K562 (cell line): Measurements from ENCODE around the gene TMEM11. TPM values are rescaled to one million over a fixed set of nuclear protein-coding genes. Genes with fewer than 3 reads are reported as not detected.

Source experiments
- ATAC-seq: fragments of 200-7000 bp; cut with Tn5 transposase; 3 replicates; pipeline ENCODE4 v1.9.1; 2020; ENCODE audit warnings: moderate library complexity
- BruUV-seq: library from RNA; stranded (reverse); fragments of 400-500 nt; replicated peaks from 2 replicates; lab custom pipeline; 2021; lab: Mats Ljungman, UMichigan
- CTCF ChIA-PET: fragments of 300-600 bp; formaldehyde crosslinking; extraction: SDS; loops from one replicate; lab custom pipeline; 2021; ENCODE audit warnings: low intra/inter-chr PET ratio; lab: Yijun Ruan, JAX
- POLR2A ChIA-PET: fragments of 300-600, 350-650 bp; sonication (Branson Sonifier 250); formaldehyde crosslinking; extraction: SDS; loops from one replicate; lab custom pipeline; 2021; ENCODE audit warnings: antibody characterized with exemption, inconsistent platforms; lab: Yijun Ruan, JAX
- DNase-seq, 4 experiments: peaks; one replicate each; pipeline versions ENCODE4 v3.0.0 to v3.0.0-alpha.2; 2011 to 2018; ENCODE audit warnings: low spot score in 3 of 4, mixed read lengths in 3 of 4; ENCODE audit errors: extremely low read depth in 1 of 4
- FAIRE-seq: peaks from 2 replicates; lab custom pipeline; 2011; peaks lifted over from hg19 to GRCh38; lab: Jason Lieb, UNC
- H2AFZ ChIP-seq: 2 replicates; pipeline ENCODE4 v1.6.0; 2011; ENCODE audit warnings: low read depth, low read length, control low read depth, inconsistent platforms
- H3K27ac ChIP-seq: fragments of 200-600 bp; 3 replicates; pipeline ENCODE4 v1.8.0; 2011; ENCODE audit warnings: low read depth, mild to moderate bottlenecking, control low read depth, inconsistent platforms, low read length, moderate library complexity, mixed read lengths; ENCODE audit errors: extremely low read depth
- H3K27me3 ChIP-seq, 2 experiments: fragments of 300-600 bp in 1 of 2; 2 replicates in 1 of 2; 3 replicates in 1 of 2; pipeline versions ENCODE4 v1.6.0 to v1.8.0; 2011; ENCODE audit warnings: inconsistent platforms in 2 of 2, low read length in 2 of 2, mild to moderate bottlenecking in 1 of 2, mixed read lengths in 1 of 2, moderate library complexity in 1 of 2; ENCODE audit not compliant: control insufficient read depth in 2 of 2, insufficient read depth in 2 of 2
- H3K36me3 ChIP-seq: fragments of 300-600 bp; 3 replicates; pipeline ENCODE4 v1.8.0; 2011; ENCODE audit warnings: mild to moderate bottlenecking, low read length, inconsistent platforms; ENCODE audit not compliant: control insufficient read depth, insufficient read depth
- H3K4me1 ChIP-seq, 2 experiments: fragments of 200-600 bp in 1 of 2; replicated peaks in 1 of 2; 2 replicates in 1 of 2; 3 replicates in 1 of 2; pipeline versions ENCODE4 v1.5.1 to v1.8.0; 2011; ENCODE audit warnings: inconsistent platforms in 2 of 2, low read length in 2 of 2, mild to moderate bottlenecking in 1 of 2, mixed read lengths in 1 of 2, moderate library complexity in 1 of 2; ENCODE audit not compliant: control insufficient read depth in 2 of 2, insufficient read depth in 2 of 2
- H3K4me2 ChIP-seq: 2 replicates; pipeline ENCODE4 v1.6.1; 2011; ENCODE audit warnings: low read length, control low read depth, inconsistent platforms, mixed read lengths; ENCODE audit not compliant: insufficient read depth
- H3K4me3 ChIP-seq: fragments of 200-600 bp; sonication (generic), shearing (Covaris generic); 2 replicates; pipeline ENCODE4 v1.5.1; 2016; ENCODE audit warnings: control low read depth, inconsistent platforms
- H3K79me2 ChIP-seq: fragments of 200-600 bp; 3 replicates; pipeline ENCODE4 v1.8.0; 2011; ENCODE audit warnings: low read length, inconsistent platforms; ENCODE audit not compliant: control insufficient read depth, insufficient read depth
- H3K9ac ChIP-seq, 2 experiments: 2 replicates each; pipeline versions ENCODE4 v1.6.0 to v1.6.1; 2011; ENCODE audit warnings: low read depth in 2 of 2, low read length in 2 of 2, control low read depth in 1 of 2, inconsistent platforms in 1 of 2, mild to moderate bottlenecking in 1 of 2, mixed read lengths in 1 of 2; ENCODE audit not compliant: insufficient read depth in 1 of 2
- H3K9me1 ChIP-seq: one replicate; pipeline ENCODE4 v1.6.0; 2011; ENCODE audit warnings: inconsistent platforms, mild to moderate bottlenecking, low read length, moderate library complexity; ENCODE audit not compliant: control insufficient read depth, insufficient read depth
- H3K9me3 ChIP-seq: replicated peaks from 2 replicates; pipeline ENCODE4 v1.5.1; 2011; ENCODE audit warnings: low read depth, low read length, inconsistent platforms; ENCODE audit not compliant: control insufficient read depth, insufficient read depth
- H4K20me1 ChIP-seq: replicated peaks from 2 replicates; pipeline ENCODE4 v1.6.1; 2011; ENCODE audit warnings: low read length, inconsistent platforms, mixed read lengths; ENCODE audit not compliant: control insufficient read depth, insufficient read depth
- CREB1 ChIP-seq, 2 experiments: sonication (generic) in 1 of 2; formaldehyde crosslinking in 1 of 2; IDR thresholded peaks; 2 replicates each; pipeline versions ENCODE4 v1.6.1 to v1.8.0; 2012 to 2022; ENCODE audit warnings: inconsistent platforms in 1 of 2, mild to moderate bottlenecking in 1 of 2, missing genetic modification reagents in 1 of 2, moderate library complexity in 1 of 2
- FOXP1 ChIP-seq: sonication (generic); formaldehyde crosslinking; IDR thresholded peaks from 2 replicates; pipeline ENCODE4 v1.8.0; 2022; ENCODE audit warnings: mild to moderate bottlenecking, missing genetic modification reagents
- GTF2A2 ChIP-seq: IDR thresholded peaks from 2 replicates; pipeline ENCODE4 v1.6.1; 2016; ENCODE audit warnings: mild to moderate bottlenecking, missing genetic modification characterization, missing compliant biosample characterization
- HMBOX1 ChIP-seq: sonication (generic); IDR thresholded peaks from 2 replicates; pipeline ENCODE4 v1.6.1; 2016
- KLF1 ChIP-seq: fragments of 450-650 bp; IDR thresholded peaks from 2 replicates; pipeline ENCODE4 v1.6.1; 2016; ENCODE audit warnings: missing genetic modification characterization, missing compliant biosample characterization
- RBM34 ChIP-seq: fragments of 200-400 bp; formaldehyde crosslinking; IDR thresholded peaks from 2 replicates; pipeline ENCODE4 v1.6.1; 2018; ENCODE audit warnings: low read length, borderline replicate concordance; ENCODE audit not compliant: insufficient read depth
- TAF9B ChIP-seq: fragments of 450-650 bp; IDR thresholded peaks from 2 replicates; pipeline ENCODE4 v1.6.1; 2018; ENCODE audit warnings: mild to moderate bottlenecking; ENCODE audit not compliant: partially characterized antibody
- TCF3 ChIP-seq: sonication (generic); formaldehyde crosslinking; IDR thresholded peaks from 2 replicates; pipeline ENCODE4 v1.4.0; 2020; ENCODE audit warnings: mild to moderate bottlenecking, missing genetic modification reagents
- TRIM28 ChIP-seq: fragments of 450-650 bp; IDR thresholded peaks from 2 replicates; pipeline ENCODE4 v1.6.1; 2017
- ZBTB1 ChIP-seq: sonication (generic); formaldehyde crosslinking; IDR thresholded peaks from 2 replicates; pipeline ENCODE4 v1.8.1; 2023; ENCODE audit warnings: missing genetic modification reagents, low read depth, mild to moderate bottlenecking, borderline replicate concordance
- ZBTB7A ChIP-seq: IDR thresholded peaks from 2 replicates; pipeline ENCODE4 v1.6.1; 2011; ENCODE audit warnings: low read depth, mild to moderate bottlenecking, low read length, moderate library complexity, borderline replicate concordance; ENCODE audit not compliant: control insufficient read depth
- ZBTB8A ChIP-seq: fragments of 450-650 bp; IDR thresholded peaks from 2 replicates; pipeline ENCODE4 v1.6.1; 2018; ENCODE audit warnings: mild to moderate bottlenecking, moderate library complexity; ENCODE audit not compliant: partially characterized antibody
- ZNF12 ChIP-seq: sonication (generic); formaldehyde crosslinking; IDR thresholded peaks from 2 replicates; pipeline ENCODE4 v1.4.0; 2020; ENCODE audit warnings: mild to moderate bottlenecking, missing genetic modification reagents
- ZNF830 ChIP-seq: fragments of 250-450 bp; sonication (Bioruptor Pico); IDR thresholded peaks from 2 replicates; pipeline ENCODE4 v1.5.0; 2021; ENCODE audit warnings: mild to moderate bottlenecking
- WGBS: fragments of 100-300 bp; shearing (Covaris generic); methylation state at CpG from one replicate; pipeline ENCODE4 v1.1.6; 2016; ENCODE audit warnings: low coverage, mixed read lengths; ENCODE audit not compliant: insufficient coverage; ENCODE audit errors: missing lambda C conversion rate; 5-methylcytosine and 5-hydroxymethylcytosine counted together
- in situ Hi-C: fragments of 300-500 bp; cut with MboI; formaldehyde crosslinking; loops from 4 replicates; pipeline ENCODE4 v1.15.0; 2018; ENCODE audit warnings: inconsistent platforms, mixed read lengths
- intact Hi-C: fragments of 100-400 bp; cut with micrococcal nuclease; formaldehyde crosslinking; loops from 2 replicates; pipeline ENCODE4 v1.14.2; 2022
- polyA plus RNA-seq, 8 experiments: library from polyadenylated mRNA; depleted of rRNA in 4 of 8; stranded (reverse) in 5 of 8; unstranded in 3 of 8; fragments of >200 nt; fragmentation: Nextera tagmentation in 2 of 8; fragmentation: Illumina TruSeq in 1 of 8; extraction: Ambion mirVana in 2 of 8; extraction: Trizol in 1 of 8; gene quantifications; 2 replicates each; pipeline versions ENCODE4 v1.2.1 to v1.2.3, GENCODE V29; 2011 to 2014; ENCODE audit warnings: inconsistent platforms in 1 of 8, missing spikeins in 1 of 8
- total RNA-seq, 7 experiments: library from RNA; depleted of rRNA in 6 of 7; stranded (reverse); fragments of >200 nt in 6 of 7; fragmentation: Illumina TruSeq in 2 of 7; extraction: Trizol in 2 of 7; gene quantifications; 2 replicates each; pipeline versions ENCODE4 v1.2.1 to v1.2.3, GENCODE V29; 2011 to 2021; ENCODE audit warnings: low replicate concordance in 1 of 7
- TF ChIP-seq, protein P1 (sequence below): fragments of 450-650 bp; IDR thresholded peaks from 2 replicates; pipeline ENCODE4 v1.7.0; 2016; ENCODE audit warnings: borderline replicate concordance

Gene TMEM11
- total and polyA plus RNA-seq, 9 of the 15 experiments (the other 6 are each of a cell fraction or from before 2014, with no cell fraction given), result 12.0 to 40.7 (median 30.0) TPM

GRCh38 chr17:21194226-21194625, 19.7 kb downstream of the TMEM11 start:
- DNase-seq, result no peak
- in situ Hi-C loops, result no loop called here
- ChIA-PET CTCF (no interaction called here), POLR2A (interaction anchor here (1.2 to 1.9 kb wide), 4 partner anchors 12 to 22 kb away, joined by 4 to 6 read pairs (median 5); no protein-coding TSS in a partner anchor)
- intact Hi-C loops, result no loop called here
- Histone ChIP-seq H3K79me2 (peaks cover 16% of the 10 kb centered on the region), H3K4me1 (peaks cover 0 to 8% of the 10 kb centered on the region in 2 experiments; a peak in 1 of 5 replicates), H3K27me3 (no peaks in the 10 kb centered on the region), H3K9me1 (peaks cover 4% of the 10 kb centered on the region), H3K9me3 (no peaks in the 10 kb centered on the region), H2AFZ (no peak overlapping the region), H3K36me3 (peaks cover 22% of the 10 kb centered on the region; the same call in 1 of the 3 replicates), H3K4me3 (no peak overlapping the region), H4K20me1 (peaks cover 8% of the 10 kb centered on the region; the same call in 1 of the 2 replicates), H3K9ac (no peak overlapping the region), H3K4me2 (no peak overlapping the region), H3K27ac (no peak overlapping the region)
- no peak for FAIRE-seq
- no TSS peak for BruUV-seq
- WGBS, result 20% methylated on average over 8 of the region's 8 CpGs
- no peak for ATAC-seq
- TF ChIP-seq TAF9B (no peak), TRIM28 (no peak), ZBTB8A (no peak), RBM34 (no peak), ZNF12 (no peak), ZNF830 (no peak), TCF3 (CRISPR knock-in tag) (no peak), HMBOX1 (no peak), ZBTB7A (no peak), GTF2A2 (no peak), ZBTB1 (CRISPR knock-in tag) (no peak), CREB1 (IDR thresholded peaks at IDR 0.05) (no peak), CREB1 (CRISPR knock-in tag; IDR thresholded peaks at IDR 0.05) (no peak), FOXP1 (no peak), KLF1 (tag) (no peak)
- TF ChIP-seq, protein P1, sequence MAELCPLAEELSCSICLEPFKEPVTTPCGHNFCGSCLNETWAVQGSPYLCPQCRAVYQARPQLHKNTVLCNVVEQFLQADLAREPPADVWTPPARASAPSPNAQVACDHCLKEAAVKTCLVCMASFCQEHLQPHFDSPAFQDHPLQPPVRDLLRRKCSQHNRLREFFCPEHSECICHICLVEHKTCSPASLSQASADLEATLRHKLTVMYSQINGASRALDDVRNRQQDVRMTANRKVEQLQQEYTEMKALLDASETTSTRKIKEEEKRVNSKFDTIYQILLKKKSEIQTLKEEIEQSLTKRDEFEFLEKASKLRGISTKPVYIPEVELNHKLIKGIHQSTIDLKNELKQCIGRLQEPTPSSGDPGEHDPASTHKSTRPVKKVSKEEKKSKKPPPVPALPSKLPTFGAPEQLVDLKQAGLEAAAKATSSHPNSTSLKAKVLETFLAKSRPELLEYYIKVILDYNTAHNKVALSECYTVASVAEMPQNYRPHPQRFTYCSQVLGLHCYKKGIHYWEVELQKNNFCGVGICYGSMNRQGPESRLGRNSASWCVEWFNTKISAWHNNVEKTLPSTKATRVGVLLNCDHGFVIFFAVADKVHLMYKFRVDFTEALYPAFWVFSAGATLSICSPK, result no peak
